Measurements from ENCODE around the gene GPR35.

- TF ChIP-seq HDGF (IDR thresholded peaks at IDR 0.05; ENCODE audit: borderline replicate concordance) (no peak), FOXM1 (IDR thresholded peaks at IDR 0.05; ENCODE audit: borderline replicate concordance) (no peak), NFRKB (IDR thresholded peaks at IDR 0.05) (no peak), BHLHE40 (IDR thresholded peaks at IDR 0.05; ENCODE audit: borderline replicate concordance) (no peak), LEF1 (IDR thresholded peaks at IDR 0.05; ENCODE audit: borderline replicate concordance) (no peak), FOXK2 (IDR thresholded peaks at IDR 0.05) (no peak), ELF4 (IDR thresholded peaks at IDR 0.05) (no peak), FOXA1 (IDR thresholded peaks at IDR 0.05) (no peak), L3MBTL2 (conservative IDR thresholded peaks at IDR 0.05) (no peak), ZNF384 (IDR thresholded peaks at IDR 0.05) (no peak), SP1 (IDR thresholded peaks at IDR 0.05) (no peak)
Observed at GRCh38 chr2:240672701-240673190, 47.5 kb downstream of the GPR35 start.

Measured in HEK293T (cell line).